ENCODE measurements around the gene AQP1.

DNA sequence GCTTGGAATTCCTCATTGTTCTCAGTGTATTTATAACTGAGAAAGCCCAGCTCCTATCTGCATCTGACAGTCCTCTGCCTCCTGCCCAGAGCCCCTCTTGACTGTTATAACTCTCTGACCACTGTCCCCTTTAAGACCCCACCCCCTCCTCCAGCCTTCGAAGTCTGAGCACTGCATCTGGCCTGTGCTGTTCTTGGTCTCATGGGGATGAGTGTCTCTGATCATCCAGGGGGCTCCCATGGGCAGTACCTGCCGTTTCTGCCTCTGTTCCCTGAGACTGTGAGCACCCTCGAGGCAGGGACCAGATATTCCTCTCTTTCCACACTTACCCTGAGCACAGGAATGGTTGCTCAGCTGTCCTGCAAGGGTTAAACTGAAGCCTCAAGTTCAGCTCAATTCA, 59.8 kb downstream of the AQP1 start:
- no peak for TF ChIP-seq POLR2A (IDR thresholded peaks at IDR 0.05)
- TF ChIP-seq EP300 (IDR thresholded peaks at IDR 0.05): no peak
- TF ChIP-seq, protein P1, sequence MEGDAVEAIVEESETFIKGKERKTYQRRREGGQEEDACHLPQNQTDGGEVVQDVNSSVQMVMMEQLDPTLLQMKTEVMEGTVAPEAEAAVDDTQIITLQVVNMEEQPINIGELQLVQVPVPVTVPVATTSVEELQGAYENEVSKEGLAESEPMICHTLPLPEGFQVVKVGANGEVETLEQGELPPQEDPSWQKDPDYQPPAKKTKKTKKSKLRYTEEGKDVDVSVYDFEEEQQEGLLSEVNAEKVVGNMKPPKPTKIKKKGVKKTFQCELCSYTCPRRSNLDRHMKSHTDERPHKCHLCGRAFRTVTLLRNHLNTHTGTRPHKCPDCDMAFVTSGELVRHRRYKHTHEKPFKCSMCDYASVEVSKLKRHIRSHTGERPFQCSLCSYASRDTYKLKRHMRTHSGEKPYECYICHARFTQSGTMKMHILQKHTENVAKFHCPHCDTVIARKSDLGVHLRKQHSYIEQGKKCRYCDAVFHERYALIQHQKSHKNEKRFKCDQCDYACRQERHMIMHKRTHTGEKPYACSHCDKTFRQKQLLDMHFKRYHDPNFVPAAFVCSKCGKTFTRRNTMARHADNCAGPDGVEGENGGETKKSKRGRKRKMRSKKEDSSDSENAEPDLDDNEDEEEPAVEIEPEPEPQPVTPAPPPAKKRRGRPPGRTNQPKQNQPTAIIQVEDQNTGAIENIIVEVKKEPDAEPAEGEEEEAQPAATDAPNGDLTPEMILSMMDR (IDR thresholded peaks at IDR 0.05): no peak
- TF ChIP-seq POLR2AphosphoS5 (IDR thresholded peaks at IDR 0.05): no peak

Measured in gastroesophageal sphincter (tissue), 3 donors.